ENCODE data around the gene DHCR24.

Gene DHCR24

GRCh38 chr1:54837002-54837853, 49.8 kb downstream of the DHCR24 start:
- TF ChIP-seq SIN3A (IDR thresholded peaks at IDR 0.05; ENCODE audit: borderline replicate concordance, insufficient read depth, low read length) = no peak
- TF ChIP-seq FOXP2 (optimal IDR thresholded peaks at IDR 0.05; ENCODE audit: borderline replicate concordance, extremely low read depth, extremely low read length, insufficient read depth) = no peak
- no peak for TF ChIP-seq POLR2AphosphoS5 (IDR thresholded peaks at IDR 0.05; ENCODE audit: low read depth, low read length)

- no peak for TF ChIP-seq REST (IDR thresholded peaks at IDR 0.05; ENCODE audit: insufficient read depth in 1 of 2, low read depth in 2 of 2, low read length in 2 of 2)
- TF ChIP-seq POLR2AphosphoS5 (IDR thresholded peaks at IDR 0.05; ENCODE audit: low read depth, low read length) = no peak
- TF ChIP-seq TAF1 (IDR thresholded peaks at IDR 0.05; ENCODE audit: borderline replicate concordance, insufficient read depth, low read length) = no peak
- no peak for TF ChIP-seq SIN3A (IDR thresholded peaks at IDR 0.05; ENCODE audit: borderline replicate concordance, insufficient read depth, low read length)
- no peak for TF ChIP-seq FOXP2 (optimal IDR thresholded peaks at IDR 0.05; ENCODE audit: borderline replicate concordance, extremely low read depth, extremely low read length, insufficient read depth)
These were observed 50.4 kb downstream of the DHCR24 start for GRCh38 chr1:54836594-54836993.

- TF ChIP-seq TAF1 (IDR thresholded peaks at IDR 0.05; ENCODE audit: borderline replicate concordance, insufficient read depth, low read length) (no peak), POLR2AphosphoS5 (IDR thresholded peaks at IDR 0.05; ENCODE audit: low read depth, low read length) (no peak), REST (IDR thresholded peaks at IDR 0.05; ENCODE audit: insufficient read depth in 1 of 2, low read depth in 2 of 2, low read length in 2 of 2) (no peak), FOXP2 (optimal IDR thresholded peaks at IDR 0.05; ENCODE audit: borderline replicate concordance, extremely low read depth, extremely low read length, insufficient read depth) (no peak), SIN3A (IDR thresholded peaks at IDR 0.05; ENCODE audit: borderline replicate concordance, insufficient read depth, low read length) (no peak)
These were observed 51.0 kb downstream of the DHCR24 start for GRCh38 chr1:54835970-54836369.

GRCh38 chr1:54835131-54835898, 51.7 kb downstream of the DHCR24 start:
- TF ChIP-seq SIN3A (IDR thresholded peaks at IDR 0.05; ENCODE audit: borderline replicate concordance, insufficient read depth, low read length) (no peak), REST (IDR thresholded peaks at IDR 0.05; ENCODE audit: insufficient read depth in 1 of 2, low read depth in 2 of 2, low read length in 2 of 2) (no peak), FOXP2 (optimal IDR thresholded peaks at IDR 0.05; ENCODE audit: borderline replicate concordance, extremely low read depth, extremely low read length, insufficient read depth) (no peak), TAF1 (IDR thresholded peaks at IDR 0.05; ENCODE audit: borderline replicate concordance, insufficient read depth, low read length) (no peak), POLR2AphosphoS5 (IDR thresholded peaks at IDR 0.05; ENCODE audit: low read depth, low read length) (no peak)

- no peak for TF ChIP-seq REST (IDR thresholded peaks at IDR 0.05; ENCODE audit: insufficient read depth in 1 of 2, low read depth in 2 of 2, low read length in 2 of 2)
- TF ChIP-seq TAF1 (IDR thresholded peaks at IDR 0.05; ENCODE audit: borderline replicate concordance, insufficient read depth, low read length) = no peak
- no peak for TF ChIP-seq FOXP2 (optimal IDR thresholded peaks at IDR 0.05; ENCODE audit: borderline replicate concordance, extremely low read depth, extremely low read length, insufficient read depth)
- TF ChIP-seq POLR2AphosphoS5 (IDR thresholded peaks at IDR 0.05; ENCODE audit: low read depth, low read length) = no peak
- no peak for TF ChIP-seq SIN3A (IDR thresholded peaks at IDR 0.05; ENCODE audit: borderline replicate concordance, insufficient read depth, low read length)
These were observed 52.9 kb downstream of the DHCR24 start for GRCh38 chr1:54834007-54834541.

Data from PFSK-1 (cell line).